Stimulated activated CD8-positive, alpha-beta memory T cell treated with anti-CD3 and anti-CD28 coated beads, Interleukin-15, amount 100 ng/mL, for 48 hours (primary cell): ENCODE data around the gene DSTYK.
"Not testable (repeated sequence)": the region's sequence is repeated elsewhere in the genome, so short reads cannot be mapped to it uniquely, and the experiment has no call there.

Experiments
- DNase-seq, 2 donors: peaks; one replicate each; pipeline ENCODE4 v3.0.0-alpha.2; 2020; ENCODE audit warnings: low read depth in 2 of 2

DSTYK gene

GRCh38 chr1:205220421-205220820 lies 8.9 kb upstream of the DSTYK start:
- DNase-seq, result no peak

GRCh38 chr1:205217418-205217817 lies 5.9 kb upstream of the DSTYK start:
- DNase-seq, result no peak

GRCh38 chr1:205216588-205216987 lies 5.1 kb upstream of the DSTYK start:
- no peak for DNase-seq

- DNase-seq, result no peak
Observed at GRCh38 chr1:205214756-205215155, 3.3 kb upstream of the DSTYK start.

- no peak for DNase-seq
Observed at GRCh38 chr1:205211839-205212536, 486 bp upstream of the DSTYK start.

- DNase-seq, result no peak
Observed at GRCh38 chr1:205210756-205211168, 740 bp downstream of the DSTYK start.

GRCh38 chr1:205208811-205209210 lies 2.7 kb downstream of the DSTYK start:
- no peak for DNase-seq

GRCh38 chr1:205205055-205205454 lies 6.4 kb downstream of the DSTYK start:
- no peak for DNase-seq

GRCh38 chr1:205204552-205204951 lies 7.0 kb downstream of the DSTYK start:
- DNase-seq, result no peak

- DNase-seq, result peak; percentile 21 to 26
Observed at GRCh38 chr1:205199931-205200299, 11.6 kb downstream of the DSTYK start.

GRCh38 chr1:205199090-205199930 lies 12.2 kb downstream of the DSTYK start:
- DNase-seq, result peak; percentile 46 to 53

- DNase-seq, result no peak
Observed at GRCh38 chr1:205192287-205192686, 19.2 kb downstream of the DSTYK start.

- DNase-seq, result no peak
Observed at GRCh38 chr1:205191622-205192021, 19.9 kb downstream of the DSTYK start.

GRCh38 chr1:205190845-205191577 lies 20.5 kb downstream of the DSTYK start:
- DNase-seq, result no peak

- DNase-seq, result no peak
Observed at GRCh38 chr1:205189131-205189530, 22.4 kb downstream of the DSTYK start.

- no peak for DNase-seq
Observed at GRCh38 chr1:205188596-205188995, 22.9 kb downstream of the DSTYK start.

GRCh38 chr1:205188098-205188497 lies 23.4 kb downstream of the DSTYK start:
- no peak for DNase-seq

GRCh38 chr1:205187420-205187819 lies 24.1 kb downstream of the DSTYK start:
- no peak for DNase-seq

- DNase-seq, result no peak
Observed at GRCh38 chr1:205186191-205186590, 25.3 kb downstream of the DSTYK start.

- DNase-seq, result no peak
Observed at GRCh38 chr1:205183676-205184335, 27.7 kb downstream of the DSTYK start.

- no peak for DNase-seq
Observed at GRCh38 chr1:205182930-205183329, 28.6 kb downstream of the DSTYK start.

GRCh38 chr1:205180331-205180730 lies 31.2 kb downstream of the DSTYK start:
- DNase-seq, result not testable (repeated sequence)
